Thyroid gland (tissue), 4 donors: ENCODE results near the gene TOR4A.

Experiments
- CTCF ChIP-seq, 6 experiments: fragments of 200-600 bp in 3 of 6; fragments of 450-650 bp in 3 of 6; sonication (generic) in 3 of 6; IDR thresholded peaks; one replicate each; pipeline ENCODE4 v1.5.1; 2016 to 2019; ENCODE audit warnings: antibody characterized with exemption in 6 of 6, mild to moderate bottlenecking in 2 of 6, inconsistent platforms in 1 of 6, moderate library complexity in 1 of 6
- POLR2A ChIP-seq, 2 donors: fragments of 450-650 bp; IDR thresholded peaks; one replicate each; pipeline ENCODE4 v1.6.1; 2017; ENCODE audit warnings: antibody characterized with exemption in 2 of 2, mild to moderate bottlenecking in 2 of 2, moderate library complexity in 1 of 2

GRCh38 chr9:137250329-137251193, 27.0 kb upstream of the TOR4A start:
- TF ChIP-seq POLR2A (IDR thresholded peaks at IDR 0.05) (no peak), CTCF (IDR thresholded peaks at IDR 0.05) (no peak)
